SK-N-DZ (cell line): Measurements from ENCODE around the gene SIPA1L3.

Source experiments
- DNase-seq: peaks from one replicate; pipeline ENCODE4 v3.0.0-alpha.2; 2015; ENCODE audit warnings: low spot score

The SIPA1L3 gene

DNA sequence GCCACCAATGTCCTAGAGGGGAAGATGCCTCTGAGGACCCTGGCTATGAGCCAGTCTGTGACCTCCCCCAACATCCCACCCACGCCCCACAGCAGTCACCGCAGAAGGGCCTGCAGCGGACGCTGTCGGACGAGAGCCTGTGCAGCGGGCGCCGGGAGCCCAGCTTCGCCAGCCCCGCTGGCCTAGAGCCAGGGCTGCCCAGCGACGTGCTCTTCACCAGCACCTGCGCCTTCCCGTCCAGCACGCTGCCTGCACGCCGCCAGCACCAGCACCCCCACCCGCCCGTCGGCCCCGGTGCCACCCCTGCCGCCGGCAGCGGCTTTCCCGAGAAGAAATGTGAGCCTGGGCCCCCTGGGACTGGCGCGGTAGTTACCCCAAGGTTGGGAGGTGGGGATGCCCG, 286.4 kb downstream of the SIPA1L3 start:
- no peak for DNase-seq

DNA sequence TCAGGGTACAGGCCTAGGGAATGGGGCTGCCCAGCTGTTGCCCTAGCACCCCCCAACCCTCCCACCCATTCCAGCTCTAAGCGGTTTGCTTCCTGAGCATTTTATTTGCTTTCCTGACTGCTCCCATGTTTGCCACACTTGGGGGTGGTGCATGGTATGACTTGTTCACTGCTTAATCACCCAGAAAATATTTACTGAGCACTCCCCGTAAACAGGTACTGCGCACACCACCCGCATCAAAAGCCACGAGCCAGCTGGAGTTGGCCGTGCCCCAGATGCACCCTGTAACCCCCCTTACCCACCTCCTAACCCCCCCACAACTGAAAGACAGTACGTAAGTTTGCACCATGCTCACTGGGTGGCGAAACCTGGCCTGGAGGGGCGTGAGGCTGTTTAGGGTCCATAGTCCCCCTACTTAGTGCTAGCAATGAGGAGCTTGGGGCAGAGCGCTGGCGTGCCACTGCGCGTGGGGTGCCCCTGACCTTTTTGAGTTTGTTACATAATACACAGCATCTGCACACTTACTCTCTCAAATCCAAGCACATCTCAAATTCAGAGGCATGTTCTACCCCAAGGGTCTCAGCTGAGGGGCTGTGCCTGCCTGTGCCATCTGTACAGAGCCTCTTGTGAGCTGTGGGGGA, 287.2 kb downstream of the SIPA1L3 start:
- no peak for DNase-seq

DNA sequence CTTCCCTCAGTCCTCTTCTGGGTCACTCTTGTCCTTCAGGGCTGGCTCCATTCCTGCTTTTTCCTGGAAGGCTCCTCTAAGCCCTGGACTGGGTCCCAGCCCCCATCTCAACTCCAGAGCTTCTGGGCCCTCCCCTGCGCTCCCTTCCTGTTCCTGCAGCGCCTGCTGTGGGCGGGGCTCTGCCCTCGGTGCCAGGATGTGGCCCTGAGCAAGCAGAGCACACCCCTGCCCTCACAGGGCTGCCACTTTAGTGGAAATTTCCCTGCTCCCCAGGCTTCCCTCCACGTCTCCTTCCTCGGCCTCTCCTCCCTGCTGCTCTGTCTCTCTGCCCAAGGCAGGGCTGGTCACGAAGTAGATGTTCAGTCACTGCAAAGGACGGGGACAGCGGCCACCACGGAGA, 288.2 kb downstream of the SIPA1L3 start:
- DNase-seq = no peak

DNA sequence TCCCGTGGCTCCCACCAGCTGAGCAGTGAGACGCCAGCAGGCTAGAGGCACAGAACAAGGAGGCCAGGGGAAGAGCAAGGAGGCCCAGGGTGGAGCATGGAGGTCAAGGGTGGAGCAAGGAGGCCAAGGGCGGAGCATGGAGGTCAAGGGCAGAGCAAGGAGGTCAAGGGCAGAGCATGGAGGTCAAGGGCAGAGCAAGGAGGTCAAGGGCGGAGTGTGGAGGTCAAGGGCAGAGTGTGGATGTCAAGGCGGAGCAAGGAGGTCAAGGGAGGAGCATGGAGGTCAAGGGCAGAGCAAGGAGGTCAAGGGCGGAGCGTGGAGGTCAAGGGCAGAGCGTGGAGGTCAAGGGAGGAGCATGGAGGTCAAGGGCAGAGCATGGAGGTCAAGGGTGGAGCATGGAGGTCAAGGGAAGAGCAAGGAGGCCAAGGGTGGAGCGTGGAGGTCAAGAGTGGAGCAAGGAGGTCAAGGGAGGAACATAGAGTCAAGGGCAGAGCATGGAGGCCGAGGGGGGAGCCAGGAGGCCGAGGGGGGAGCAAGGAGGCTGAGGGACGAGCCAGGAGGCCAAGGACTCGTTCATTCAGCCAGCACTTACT, 289.3 kb downstream of the SIPA1L3 start:
- DNase-seq = no peak

DNA sequence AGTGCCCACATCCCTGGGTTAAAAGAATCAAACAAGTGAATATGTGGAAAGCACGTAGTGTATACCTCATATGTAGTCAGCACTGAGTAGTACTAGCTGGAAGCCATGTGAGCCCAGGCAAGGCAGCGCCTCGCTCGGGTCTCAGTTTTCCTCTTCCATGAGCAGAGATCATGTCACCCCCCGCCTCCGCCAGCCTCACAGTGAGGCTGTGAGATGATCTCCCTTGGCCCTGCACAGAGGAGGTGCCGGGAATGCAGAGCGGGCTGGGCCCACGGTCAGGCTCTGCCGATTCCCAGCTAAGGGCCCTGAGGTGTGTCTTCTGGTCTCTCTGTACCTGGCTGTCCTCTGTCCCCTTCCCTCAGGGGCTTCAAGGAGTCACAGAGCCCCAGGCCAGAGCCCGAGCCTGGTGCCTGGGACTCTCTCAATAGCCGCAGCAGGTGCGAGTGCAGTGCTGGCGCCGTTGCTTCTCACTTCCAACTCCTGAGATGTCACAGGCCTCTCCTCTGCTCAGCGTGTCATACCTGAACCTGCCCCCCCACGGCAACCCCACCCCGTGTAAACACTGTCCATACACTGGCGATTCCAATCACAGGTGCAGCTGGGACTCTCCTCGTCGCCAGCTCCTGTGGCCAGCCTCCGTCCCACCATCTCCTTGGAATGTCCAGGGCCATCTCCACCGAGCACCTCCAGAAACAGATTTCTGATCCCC, 290.1 kb downstream of the SIPA1L3 start:
- DNase-seq = no peak

DNA sequence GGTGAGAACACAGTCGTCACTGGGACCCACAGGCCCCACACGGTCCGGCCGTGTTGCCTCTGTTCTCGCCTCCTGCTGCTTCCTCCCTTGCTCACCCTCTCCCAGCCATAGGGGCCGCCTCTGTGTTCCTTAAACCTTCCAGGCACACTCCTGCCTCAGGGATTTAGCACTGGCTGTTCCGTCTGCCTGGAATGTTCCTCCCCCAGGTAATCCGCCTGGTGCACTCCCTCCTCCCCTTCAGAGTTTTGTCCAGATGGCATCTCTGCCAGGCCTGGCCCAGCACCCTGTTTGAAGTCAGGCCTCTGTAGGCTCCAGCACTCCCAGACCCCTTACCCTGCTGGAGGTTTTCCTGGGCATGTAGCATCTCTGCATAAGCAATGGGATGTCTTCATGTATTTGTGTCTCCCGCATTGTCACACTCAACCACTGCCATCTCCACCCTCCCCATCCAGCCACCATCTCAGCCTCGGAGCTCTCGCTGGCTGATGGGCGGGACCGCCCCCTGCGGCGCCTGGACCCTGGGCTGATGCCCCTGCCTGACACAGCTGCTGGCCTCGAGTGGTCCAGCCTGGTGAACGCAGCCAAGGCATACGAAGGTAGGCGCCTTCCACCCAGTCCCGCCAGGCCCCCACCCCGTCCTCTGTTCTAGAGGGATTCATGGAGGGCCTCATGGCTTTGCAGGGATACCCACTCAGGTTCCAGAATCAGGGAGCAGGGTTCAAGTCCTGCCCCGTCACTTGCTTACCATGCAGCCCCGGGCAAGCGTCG, 291.1 kb downstream of the SIPA1L3 start:
- no peak for DNase-seq

DNA sequence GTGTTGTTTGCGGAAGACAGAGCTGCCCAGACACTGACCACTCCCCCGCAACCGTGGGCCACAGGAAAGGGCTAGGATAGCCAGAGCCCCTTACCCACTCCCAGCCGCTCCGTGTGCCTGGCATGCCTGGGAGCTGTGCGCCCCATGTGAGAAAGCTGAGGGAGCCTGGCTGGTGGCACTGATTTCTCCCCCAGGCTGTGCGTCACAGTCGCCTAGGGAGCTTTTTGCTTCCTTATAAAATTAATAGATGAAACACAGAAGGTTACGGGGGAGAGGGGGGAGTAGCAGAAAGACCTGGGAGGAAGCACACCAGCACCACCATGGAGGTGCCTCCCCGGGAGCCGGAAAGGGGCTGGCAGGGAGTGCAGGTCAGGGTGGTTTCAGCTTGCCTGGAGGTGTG, 292.3 kb downstream of the SIPA1L3 start:
- DNase-seq = no peak

DNA sequence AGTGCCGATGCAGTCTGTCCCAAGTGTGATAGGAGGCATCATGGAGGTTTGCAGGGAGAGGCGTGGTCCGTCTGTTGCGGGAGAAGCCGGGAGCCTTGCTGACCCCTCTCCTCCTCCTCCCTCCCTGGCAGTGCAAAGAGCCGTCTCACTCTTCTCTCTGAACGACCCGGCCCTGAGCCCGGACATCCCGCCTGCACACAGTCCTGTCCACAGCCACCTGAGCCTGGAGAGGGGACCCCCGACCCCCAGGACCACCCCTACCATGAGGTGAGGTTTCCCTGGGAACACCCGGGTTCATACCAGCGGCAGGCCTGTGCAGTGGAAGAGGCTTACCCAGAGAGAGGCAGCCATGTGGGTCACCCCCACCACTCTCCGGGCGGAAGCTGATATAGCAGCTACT, 294.7 kb downstream of the SIPA1L3 start:
- no peak for DNase-seq

DNA sequence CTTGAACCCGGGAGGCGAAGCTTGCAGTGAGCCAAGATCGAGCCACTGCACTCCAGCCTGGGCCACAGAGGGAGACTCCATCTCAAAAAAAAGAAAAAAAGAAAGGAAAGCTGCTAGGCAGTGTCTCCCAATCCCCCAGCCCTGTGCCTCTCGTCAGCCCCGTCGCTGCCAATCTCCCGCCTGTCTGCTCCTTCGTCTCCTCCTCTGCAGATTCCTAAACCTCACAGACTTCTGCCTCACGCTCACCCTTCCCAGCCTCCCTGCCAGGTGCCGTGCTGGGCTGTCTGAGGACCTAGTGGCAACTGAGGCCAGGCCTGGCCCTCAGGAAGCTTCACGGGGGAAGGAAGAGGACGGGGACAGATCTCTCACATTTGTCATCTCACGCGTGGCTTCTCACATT, 295.5 kb downstream of the SIPA1L3 start:
- no peak for DNase-seq

DNA sequence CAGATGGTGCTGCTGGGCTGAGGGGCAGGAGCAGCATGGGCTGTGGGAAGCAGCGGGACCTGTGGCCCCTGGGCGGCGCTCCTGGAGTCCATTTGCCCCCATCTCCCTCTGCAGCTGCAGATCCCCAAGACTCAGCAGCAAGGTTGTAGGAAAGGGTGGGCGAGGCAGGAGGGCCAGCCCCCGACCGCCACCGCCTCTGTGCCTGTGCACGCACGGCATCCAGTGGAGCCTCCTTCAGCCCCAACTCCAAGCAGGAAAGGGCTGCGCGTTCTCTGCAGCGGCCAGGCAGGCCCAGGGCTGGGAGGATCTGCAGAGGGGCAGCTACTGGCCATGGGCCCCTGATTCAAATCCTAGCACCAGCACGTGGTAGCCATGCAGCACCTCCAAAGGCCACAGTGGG, 296.2 kb downstream of the SIPA1L3 start:
- DNase-seq = no peak

DNA sequence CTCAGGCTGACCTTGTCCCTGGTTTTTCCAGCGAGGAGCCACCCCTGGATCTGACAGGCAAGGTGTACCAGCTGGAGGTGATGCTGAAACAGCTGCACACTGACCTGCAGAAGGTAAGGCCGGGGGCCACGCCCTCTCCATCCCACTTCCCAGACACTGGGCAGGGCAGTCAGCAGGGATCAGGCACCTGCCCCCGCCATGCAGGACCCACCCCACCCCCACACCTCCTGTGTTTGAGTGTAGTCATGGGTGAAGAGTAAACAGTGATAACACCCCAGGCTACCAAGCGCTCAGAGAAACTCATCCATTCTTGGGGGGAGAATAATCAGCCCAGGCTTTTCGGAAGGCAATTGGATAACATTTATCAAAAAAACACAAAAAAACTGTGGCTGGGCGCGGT, 297.1 kb downstream of the SIPA1L3 start:
- DNase-seq = no peak

DNA sequence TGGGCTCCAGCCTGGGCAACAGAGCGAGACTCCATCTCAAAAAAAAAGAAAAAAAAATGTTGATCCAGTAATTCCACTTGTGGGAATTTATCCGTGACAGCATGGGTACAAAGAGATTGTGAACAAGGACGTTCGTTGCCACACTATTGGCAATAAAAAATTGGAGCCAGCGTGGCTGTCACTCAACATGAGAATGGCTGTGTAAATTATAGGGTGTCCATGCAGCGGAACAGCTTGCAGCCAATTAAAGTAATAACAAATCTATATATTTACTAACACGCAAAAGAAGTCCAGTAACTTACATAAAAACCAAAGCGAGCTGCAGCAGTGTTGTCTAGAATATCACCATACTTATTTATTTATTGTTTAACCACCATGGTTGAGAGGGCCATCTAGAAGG, 297.7 kb downstream of the SIPA1L3 start:
- DNase-seq = no peak

DNA sequence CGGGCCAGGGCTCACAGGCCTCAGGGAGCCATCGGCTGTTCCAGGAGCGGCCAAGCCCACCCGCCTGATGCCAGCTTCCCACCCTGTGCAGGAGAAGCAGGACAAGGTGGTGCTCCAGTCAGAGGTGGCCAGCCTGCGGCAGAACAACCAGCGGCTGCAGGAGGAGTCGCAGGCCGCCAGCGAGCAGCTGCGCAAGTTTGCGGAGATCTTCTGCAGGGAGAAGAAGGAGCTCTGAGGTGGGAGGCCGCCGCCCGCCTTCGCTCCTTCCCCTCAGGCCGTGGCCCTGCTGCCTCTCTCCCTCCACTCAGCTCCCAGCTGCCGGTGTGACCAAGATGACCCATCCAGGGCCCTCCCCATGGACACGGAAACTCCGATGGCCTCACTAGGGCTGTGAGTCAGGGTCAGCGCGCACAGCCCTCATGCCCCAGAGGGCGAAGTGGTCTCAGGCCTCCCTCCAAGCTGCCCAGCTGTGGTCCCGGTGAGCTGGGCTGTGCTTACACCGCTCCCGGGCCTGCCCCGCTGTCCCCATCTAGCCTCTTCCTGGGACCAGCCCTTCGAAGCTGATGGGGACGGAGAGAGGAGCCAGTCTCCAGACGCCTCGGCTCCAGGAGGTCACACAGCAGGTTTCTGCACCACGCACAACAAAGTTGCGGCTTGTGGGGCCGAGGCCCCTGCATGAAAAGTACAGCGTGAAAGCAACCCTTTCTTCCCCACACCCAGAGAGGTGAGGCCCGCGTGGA, 299.2 kb downstream of the SIPA1L3 start:
- no peak for DNase-seq

DNA sequence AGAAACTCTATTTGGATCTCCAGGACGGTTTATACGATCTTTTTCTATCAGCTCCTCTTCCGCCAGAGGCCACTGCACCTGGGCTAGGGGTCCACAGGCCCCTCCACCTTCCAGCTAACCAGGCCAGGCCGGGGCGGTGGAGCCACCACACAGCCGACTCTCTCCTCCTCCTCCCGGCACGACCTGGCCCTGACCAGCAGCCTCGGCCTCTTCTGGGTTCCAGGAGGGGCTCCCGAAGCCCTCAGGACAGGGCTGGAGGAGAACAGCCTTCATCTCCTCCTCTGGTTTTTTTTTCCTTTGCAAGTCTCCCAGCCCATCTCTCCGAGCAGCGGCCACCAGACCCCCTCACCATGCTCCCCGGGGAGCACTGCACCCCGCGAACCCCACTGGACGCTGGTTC, 299.9 kb downstream of the SIPA1L3 start:
- DNase-seq = no peak

DNA sequence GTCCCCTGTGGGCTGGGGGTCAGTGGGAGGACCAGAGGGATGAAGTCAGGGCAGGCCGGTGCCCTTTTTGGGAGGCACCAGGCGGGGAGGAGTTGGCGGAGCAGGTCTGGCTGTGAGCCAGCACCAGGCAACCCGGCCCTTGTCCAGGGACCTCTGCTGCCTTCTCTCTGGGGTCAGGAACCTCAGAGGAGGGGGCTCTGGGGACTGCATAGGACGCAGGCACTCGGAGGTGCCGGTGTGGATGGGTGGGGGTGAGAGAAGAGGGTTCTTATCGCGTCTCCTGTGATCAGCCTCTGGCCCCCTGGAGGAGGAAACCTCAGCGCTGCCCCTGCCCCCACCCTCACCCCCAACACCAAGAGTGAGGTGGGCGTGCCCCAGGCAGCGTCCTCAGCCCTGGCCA, 300.5 kb downstream of the SIPA1L3 start:
- no peak for DNase-seq

DNA sequence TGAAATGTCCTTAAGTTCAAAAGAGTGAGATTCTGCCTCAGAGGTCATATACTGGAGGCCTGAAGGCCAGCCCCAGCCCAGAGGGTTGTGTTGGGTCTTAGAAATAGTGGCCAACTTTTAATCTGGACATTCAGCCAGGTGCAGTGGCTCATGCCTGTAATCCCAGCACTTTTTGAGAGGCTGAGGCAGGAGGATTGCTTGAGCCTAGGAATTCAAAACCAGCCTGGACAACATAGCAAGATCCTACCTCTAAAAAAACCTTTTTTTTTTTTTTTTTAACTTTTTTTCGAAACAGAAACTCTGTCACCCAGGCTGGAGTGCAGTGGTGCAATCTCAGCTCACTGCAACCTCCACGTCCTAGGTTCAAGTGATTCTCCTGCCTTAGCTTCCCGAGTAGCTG, 301.6 kb downstream of the SIPA1L3 start:
- no peak for DNase-seq

DNA sequence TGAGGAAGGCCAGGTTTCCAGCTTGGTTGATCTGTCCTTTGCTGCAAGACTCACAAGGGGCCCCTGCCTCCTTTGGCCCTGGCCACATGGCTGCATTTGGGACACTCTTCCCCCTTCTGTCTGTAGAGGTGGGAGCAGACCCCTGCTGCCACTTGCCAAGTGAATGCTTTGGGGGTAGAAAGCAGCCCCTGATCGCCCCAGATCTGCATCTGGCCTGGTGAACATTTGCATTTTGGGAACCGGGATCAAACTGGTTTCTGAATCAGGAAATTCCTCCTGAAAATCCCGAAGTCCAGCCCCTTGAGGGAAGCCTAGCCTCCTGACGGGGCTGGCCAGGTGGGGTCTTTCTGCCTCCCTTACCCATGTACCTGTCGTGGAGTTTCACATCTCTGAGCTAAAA, 302.1 kb downstream of the SIPA1L3 start:
- DNase-seq = no peak

DNA sequence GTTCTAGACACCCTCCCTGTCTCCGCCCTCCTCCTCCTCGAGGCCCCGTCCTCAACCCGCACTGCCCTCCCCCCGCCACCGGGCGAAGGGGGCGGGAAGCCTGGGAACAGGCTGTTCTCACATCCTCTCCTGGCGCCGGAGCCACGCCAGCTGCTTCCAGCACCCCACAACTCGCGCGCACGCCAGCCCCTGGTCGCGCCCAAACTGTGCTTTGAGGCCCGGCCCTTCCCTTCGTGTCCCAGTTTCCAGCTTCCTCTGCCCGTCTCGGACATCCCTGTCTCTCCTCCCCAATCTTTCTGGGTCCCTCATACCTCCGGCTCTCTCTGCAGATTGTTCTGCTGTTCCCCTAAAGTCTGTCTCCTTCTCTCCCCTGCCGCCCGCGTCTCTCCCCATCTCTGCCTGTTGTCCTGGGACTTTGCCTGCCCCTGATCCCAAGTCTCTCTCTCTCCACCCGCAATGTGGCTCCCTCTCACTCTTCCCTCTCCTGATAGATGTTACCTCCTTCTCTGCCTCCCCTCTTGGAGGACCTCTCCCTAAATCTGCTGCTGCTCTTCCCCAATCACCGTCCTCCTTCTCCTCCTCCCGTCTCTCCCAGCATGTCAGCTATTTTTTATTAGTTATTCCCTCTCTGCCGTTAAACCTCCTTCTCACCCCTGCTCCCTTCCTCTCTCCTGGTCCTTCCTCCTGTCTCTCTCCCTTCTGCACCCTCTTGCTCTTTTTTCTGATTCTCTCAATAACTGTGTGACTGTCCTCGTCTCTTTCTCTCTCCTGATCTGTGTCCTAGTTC, 302.9 kb downstream of the SIPA1L3 start:
- peak; percentile 38 for DNase-seq

DNA sequence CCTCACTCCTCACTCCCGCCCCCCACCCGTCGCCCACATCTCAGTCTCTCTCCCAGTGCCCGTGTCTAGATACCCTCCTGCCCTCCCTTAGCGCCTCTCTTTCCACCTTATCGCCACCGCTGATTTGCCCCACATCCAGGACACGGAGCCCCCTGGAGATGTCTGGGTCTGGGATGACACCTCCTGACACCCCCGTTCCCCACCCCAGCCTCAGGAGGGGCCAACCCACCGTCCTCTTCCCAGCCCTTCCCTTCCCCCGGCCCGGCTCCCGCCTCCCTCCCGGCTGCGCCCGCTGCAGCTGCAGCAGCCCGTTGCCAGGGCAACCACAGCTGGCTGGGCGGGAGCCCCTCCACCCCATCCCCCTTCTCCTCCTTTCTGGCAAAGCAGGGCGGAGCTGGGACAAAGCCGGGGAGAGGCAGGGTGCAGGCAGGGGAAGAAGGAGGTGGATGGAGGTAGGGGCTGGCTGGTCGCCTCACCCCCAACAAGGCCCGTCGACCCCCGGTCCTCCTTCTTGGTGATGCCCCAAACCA, 303.5 kb downstream of the SIPA1L3 start:
- peak; percentile 77 for DNase-seq

DNA sequence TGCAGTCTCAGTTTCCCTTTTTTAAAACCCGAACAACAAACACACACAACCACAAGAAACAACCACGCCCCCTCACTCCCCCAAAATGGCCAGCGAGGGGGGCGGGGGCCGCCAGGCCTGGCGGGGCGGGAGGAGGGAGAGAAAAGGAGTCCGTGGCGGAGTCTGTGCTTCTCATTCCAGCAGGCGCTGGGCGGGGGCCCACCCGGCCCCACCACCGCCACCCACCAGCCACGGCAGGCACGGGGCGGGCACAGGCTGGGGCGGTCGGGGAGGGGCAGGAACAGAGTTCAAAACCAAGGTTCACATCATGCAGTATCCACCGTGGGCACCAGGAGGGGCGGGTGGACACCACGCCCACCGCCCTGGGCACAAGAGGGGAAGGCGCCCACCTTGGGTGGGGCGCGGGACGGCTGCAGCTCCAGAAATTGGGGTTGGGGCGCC, 304.2 kb downstream of the SIPA1L3 start:
- no peak for DNase-seq

DNA sequence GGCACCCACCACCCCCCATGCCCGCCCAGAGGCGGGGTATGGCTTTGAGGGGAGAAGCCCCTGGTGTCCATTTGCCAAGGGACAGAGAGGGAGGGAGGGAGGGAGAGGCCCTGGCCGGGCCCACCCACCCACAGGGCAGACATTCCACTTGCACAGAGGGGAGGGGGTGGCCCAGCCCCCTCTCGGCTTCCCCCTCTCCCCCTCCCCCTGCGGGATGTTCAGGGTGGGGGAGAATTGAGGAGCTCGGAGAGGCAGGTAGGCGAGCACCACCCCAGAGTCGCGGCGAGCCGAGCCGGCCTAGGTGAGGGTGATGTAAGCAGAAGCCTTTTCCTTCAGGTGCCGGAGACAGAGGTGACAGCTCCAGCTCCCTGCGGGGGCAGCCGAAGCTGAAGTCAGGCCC, 304.8 kb downstream of the SIPA1L3 start:
- no peak for DNase-seq
